CD4-positive, alpha-beta memory T cell (primary cell): ENCODE results near the gene NAGA. TPM values are rescaled to one million over a fixed set of nuclear protein-coding genes. Genes with fewer than 3 reads are reported as not detected.
A peak's percentile ranks its signal among the peaks of the same experiment; 100 is the strongest.

Experiments
- CTCF ChIA-PET: fragments of 350-600 bp; sonication (Branson Sonifier 250); formaldehyde crosslinking; loops from one replicate; lab custom pipeline; 2021; ENCODE audit warnings: inconsistent platforms; ENCODE audit not compliant: partially characterized antibody; lab: Charles Lee
- POLR2A ChIA-PET: fragments of 350-600 bp; sonication (Branson Sonifier 250); formaldehyde crosslinking; loops from one replicate; lab custom pipeline; 2021; ENCODE audit not compliant: partially characterized antibody; lab: Charles Lee
- DNase-seq, 5 donors: peaks; one replicate each; pipeline versions ENCODE4 v3.0.0 to v3.0.0-alpha.2; 2020 to 2022; ENCODE audit warnings: mixed read lengths in 1 of 5
- H3K27ac ChIP-seq: one replicate; pipeline ENCODE4 v1.7.0; 2013; ENCODE audit warnings: low read depth, low read length
- H3K27me3 ChIP-seq: 2 replicates; pipeline ENCODE4 v1.7.0; 2013; ENCODE audit warnings: mild to moderate bottlenecking, low read length, moderate library complexity; ENCODE audit not compliant: insufficient read depth
- H3K36me3 ChIP-seq: 2 replicates; pipeline ENCODE4 v1.7.0; 2013; ENCODE audit warnings: mild to moderate bottlenecking, low read length, moderate library complexity; ENCODE audit not compliant: insufficient read depth
- H3K4me1 ChIP-seq: 2 replicates; pipeline ENCODE4 v1.7.0; 2013; ENCODE audit warnings: mild to moderate bottlenecking, low read length, moderate library complexity; ENCODE audit not compliant: insufficient read depth
- H3K4me3 ChIP-seq, 2 donors: one replicate each; pipeline ENCODE4 v1.7.0; 2013; ENCODE audit warnings: low read length in 2 of 2, mild to moderate bottlenecking in 1 of 2
- H3K9me3 ChIP-seq, 2 donors: one replicate each; pipeline ENCODE4 v1.7.0; 2013; ENCODE audit warnings: low read length in 2 of 2, control low read depth in 1 of 2; ENCODE audit not compliant: control insufficient read depth in 1 of 2
- H3K27ac Mint-ChIP-seq, 7 donors: one replicate each; pipeline ENCODE4 v1.8.0; 2020 to 2021; ENCODE audit warnings: mixed read lengths in 7 of 7, mild to moderate bottlenecking in 6 of 7, inconsistent platforms in 3 of 7, moderate library complexity in 3 of 7
- H3K27me3 Mint-ChIP-seq, 2 donors: one replicate each; pipeline ENCODE4 v1.8.0; 2020 to 2021; ENCODE audit warnings: mixed read lengths in 2 of 2
- H3K36me3 Mint-ChIP-seq, 2 donors: one replicate each; pipeline ENCODE4 v1.8.0; 2020 to 2021; ENCODE audit warnings: mixed read lengths in 2 of 2, inconsistent platforms in 1 of 2, mild to moderate bottlenecking in 1 of 2
- H3K4me1 Mint-ChIP-seq, 4 donors: one replicate each; pipeline ENCODE4 v1.8.0; 2020 to 2021; ENCODE audit warnings: mixed read lengths in 4 of 4, mild to moderate bottlenecking in 1 of 4
- H3K4me3 Mint-ChIP-seq, 8 donors: one replicate each; pipeline ENCODE4 v1.8.0; 2020 to 2021; ENCODE audit warnings: mixed read lengths in 8 of 8, mild to moderate bottlenecking in 7 of 8, moderate library complexity in 6 of 8, inconsistent platforms in 3 of 8
- H3K9me3 Mint-ChIP-seq, 8 donors: one replicate each; pipeline ENCODE4 v1.8.0; 2020 to 2021; ENCODE audit warnings: mixed read lengths in 8 of 8, mild to moderate bottlenecking in 5 of 8, inconsistent platforms in 3 of 8, moderate library complexity in 1 of 8
- intact Hi-C: fragments of 100-400 bp; cut with micrococcal nuclease; formaldehyde crosslinking; loops from one replicate; pipeline ENCODE4 v1.15.1; 2023
- polyA plus RNA-seq, 2 donors: library from polyadenylated mRNA; unstranded; fragments of 300-500 nt; fragmentation: Illumina TruSeq; gene quantifications; one replicate each; pipeline ENCODE4 v1.2.3, GENCODE V29; 2021
- total RNA-seq, 2 experiments: library from RNA; stranded (reverse); gene quantifications; one replicate each; pipeline ENCODE4 v1.2.3, GENCODE V29; 2021

NAGA gene
- total and polyA plus RNA-seq, 4 experiments from 2014 or later: 13.9 to 25.4 (median 16.3) TPM

GRCh38 chr22:42077486-42078125 lies 7.0 kb upstream of the NAGA start:
- Histone ChIP-seq H3K27me3 (no peaks in the 10 kb centered on the region), H3K4me1 (peaks cover 46% of the 10 kb centered on the region), H3K36me3 (peaks cover 4% of the 10 kb centered on the region), H3K9me3 (no peaks in the 10 kb centered on the region), H3K27ac (no peak overlapping the region), H3K4me3 (no peak overlapping the region)
- intact Hi-C loops: loop anchor here (2.0 to 10.0 kb wide), 3 partner anchors 79 to 537 kb away; partner anchors contain the start of genes POLDIP3, SNU13 and WBP2NL
- peak overlapping the region in 2 of 8 donors; percentile 21 to 25 for H3K4me3 Mint-ChIP-seq
- DNase-seq: no peak
- H3K27ac Mint-ChIP-seq: peak overlapping the region in 6 of 7 donors; percentile 35 to 99 (median 46)
- ChIA-PET CTCF (interaction anchor here (5.6 kb wide), 1 partner anchor 12 kb away, joined by 48 read pairs; the partner anchor contains the start of gene NDUFA6), POLR2A (interaction anchor here (0.9 to 4.4 kb wide), 5 partner anchors 7 to 367 kb away, joined by 4 to 208 read pairs (median 33); partner anchors contain the start of genes NAGA, NDUFA6 and WBP2NL)
- H3K36me3 Mint-ChIP-seq: peaks cover 9 to 15% of the 10 kb centered on the region in 2 donors
- H3K9me3 Mint-ChIP-seq: no peaks in the 10 kb centered on the region
- H3K4me1 Mint-ChIP-seq: peaks cover 22 to 63% (median 37%) of the 10 kb centered on the region in 4 donors
- no peaks in the 10 kb centered on the region for H3K27me3 Mint-ChIP-seq

GRCh38 chr22:42076764-42077485 lies 6.3 kb upstream of the NAGA start:
- Histone ChIP-seq H3K36me3 (no peaks in the 10 kb centered on the region), H3K27me3 (no peaks in the 10 kb centered on the region), H3K4me1 (peaks cover 46% of the 10 kb centered on the region), H3K27ac (no peak overlapping the region), H3K4me3 (no peak overlapping the region), H3K9me3 (no peaks in the 10 kb centered on the region)
- H3K36me3 Mint-ChIP-seq: peaks cover 5 to 10% of the 10 kb centered on the region in 2 donors
- H3K4me3 Mint-ChIP-seq: peak overlapping the region in 1 of 8 donors; percentile 32
- H3K27me3 Mint-ChIP-seq: no peaks in the 10 kb centered on the region
- no peaks in the 10 kb centered on the region for H3K9me3 Mint-ChIP-seq
- intact Hi-C loops: loop anchor here (10.0 kb wide), 2 partner anchors 392 to 538 kb away; partner anchors contain the start of genes POLDIP3 and SNU13
- CTCF ChIA-PET: interaction anchor here (0.6 to 5.6 kb wide), 3 partner anchors 11 to 398 kb away, joined by 3 to 48 read pairs (median 6); partner anchors contain the start of gene NDUFA6
- H3K27ac Mint-ChIP-seq: peak overlapping the region in 3 of 7 donors; percentile 29 to 62 (median 53)
- DNase-seq: no peak
- H3K4me1 Mint-ChIP-seq: peaks cover 17 to 59% (median 35%) of the 10 kb centered on the region in 4 donors
- POLR2A ChIA-PET: interaction anchor here (0.9 to 4.4 kb wide), 3 partner anchors 78 to 388 kb away, joined by 4 to 32 read pairs (median 5); partner anchors contain the start of genes SNU13 and WBP2NL

- intact Hi-C loops: loop anchor here (5.0 to 10.0 kb wide), 3 partner anchors 108 to 540 kb away; partner anchors contain the start of genes POLDIP3, SEPTIN3 and SNU13
- ChIA-PET CTCF (interaction anchor here (0.6 to 1.8 kb wide), 5 partner anchors 9 to 128 kb away, joined by 3 to 11 read pairs (median 6); partner anchors contain the start of genes CENPM, NDUFA6 and WBP2NL), POLR2A (interaction anchor here (0.9 to 1.7 kb wide), 8 partner anchors 10 to 539 kb away, joined by 3 to 17 read pairs (median 6); partner anchors contain the start of genes NDUFA6, POLDIP3, SNU13 and SREBF2)
- H3K27ac Mint-ChIP-seq: peak overlapping the region in 6 of 7 donors; percentile 30 to 89 (median 70)
- H3K4me1 ChIP-seq: peaks cover 43% of the 10 kb centered on the region
- peaks cover 3 to 8% of the 10 kb centered on the region in 2 donors for H3K36me3 Mint-ChIP-seq
- H3K9me3 Mint-ChIP-seq: no peaks in the 10 kb centered on the region
- H3K9me3 ChIP-seq: no peaks in the 10 kb centered on the region
- no peaks in the 10 kb centered on the region for H3K27me3 Mint-ChIP-seq
- no peak for DNase-seq
- peaks cover 17 to 58% (median 39%) of the 10 kb centered on the region in 4 donors for H3K4me1 Mint-ChIP-seq
- no peak overlapping the region for H3K4me3 ChIP-seq
- H3K4me3 Mint-ChIP-seq: peak overlapping the region; percentile 62 to 81 (median 70)
- no peaks in the 10 kb centered on the region for H3K36me3 ChIP-seq
- H3K27me3 ChIP-seq: no peaks in the 10 kb centered on the region
- H3K27ac ChIP-seq: peak overlapping the region; percentile 57
Measured at GRCh38 chr22:42074846-42075676, 4.4 kb upstream of the NAGA start.

- no peaks in the 10 kb centered on the region for H3K27me3 ChIP-seq
- H3K4me1 ChIP-seq: peaks cover 50% of the 10 kb centered on the region
- no peaks in the 10 kb centered on the region for H3K36me3 ChIP-seq
- Mint-ChIP-seq H3K4me3 (peak within 1 kb of the TSS; percentile 62 to 81 (median 74)), H3K27ac (peak within 1 kb of the TSS; percentile 47 to 89 (median 74)), H3K4me1 (peaks cover 21 to 61% (median 37%) of the 10 kb centered on the region in 4 donors), H3K27me3 (no peaks in the 10 kb centered on the region), H3K36me3 (peaks cover 0 to 3% of the 10 kb centered on the region in 2 donors), H3K9me3 (no peaks in the 10 kb centered on the region)
- no peaks in the 10 kb centered on the region for H3K9me3 ChIP-seq
- ChIA-PET POLR2A (interaction anchor here (0.6 to 1.6 kb wide), 3 partner anchors 16 to 243 kb away, joined by 4 to 17 read pairs (median 5); partner anchors contain the start of gene NDUFA6), CTCF (interaction anchor here (1.6 kb wide), 1 partner anchor 76 kb away, joined by 5 read pairs; the partner anchor contains the start of gene WBP2NL)
- peak within 1 kb of the TSS; percentile 57 for H3K27ac ChIP-seq
- intact Hi-C loops: loop anchor here (5.0 to 10.0 kb wide), 3 partner anchors 107 to 541 kb away; partner anchors contain the start of genes POLDIP3, SEPTIN3 and SNU13
- peak within 1 kb of the TSS in 1 of 2 donors; percentile 33 for H3K4me3 ChIP-seq
- DNase-seq: peak; percentile 39 to 64 (median 50)
Measured at GRCh38 chr22:42074132-42074811, 3.7 kb upstream of the NAGA start, which contains the start of gene PHETA2. TSS of gene PHETA2 (plus strand) at chr22:42074248. CDS start at chr22:42077294, 3,046 bp downstream.

GRCh38 chr22:42073621-42074041 lies 3.0 kb upstream of the NAGA start:
- intact Hi-C loops: loop anchor here (5.0 to 10.0 kb wide), 3 partner anchors 106 to 541 kb away; partner anchors contain the start of genes POLDIP3, SEPTIN3 and SNU13
- CTCF ChIA-PET: no interaction called here
- Histone ChIP-seq H3K27me3 (no peaks in the 10 kb centered on the region), H3K9me3 (no peaks in the 10 kb centered on the region), H3K27ac (peak overlapping the region; percentile 57), H3K4me1 (peaks cover 44% of the 10 kb centered on the region), H3K4me3 (peak overlapping the region in 1 of 2 donors; percentile 33), H3K36me3 (no peaks in the 10 kb centered on the region)
- DNase-seq: no peak
- POLR2A ChIA-PET: interaction anchor here (0.6 to 1.0 kb wide), 2 partner anchors 16 to 242 kb away, joined by 4 to 5 read pairs; partner anchors contain the start of gene NDUFA6
- H3K4me1 Mint-ChIP-seq: peaks cover 18 to 62% (median 35%) of the 10 kb centered on the region in 4 donors
- H3K9me3 Mint-ChIP-seq: no peaks in the 10 kb centered on the region
- peak overlapping the region in 5 of 7 donors; percentile 47 to 78 (median 59) for H3K27ac Mint-ChIP-seq
- H3K27me3 Mint-ChIP-seq: no peaks in the 10 kb centered on the region
- H3K36me3 Mint-ChIP-seq: peaks cover 0 to 4% of the 10 kb centered on the region in 2 donors
- peak overlapping the region; percentile 62 to 80 (median 67) for H3K4me3 Mint-ChIP-seq
